ENCODE results near the gene CSPG4. TPM values are rescaled to one million over a fixed set of nuclear protein-coding genes. Genes with fewer than 3 reads are reported as not detected.
"Not testable (repeated sequence)": the region's sequence is repeated elsewhere in the genome, so short reads cannot be mapped to it uniquely, and the experiment has no call there.

CSPG4 gene
- total and polyA plus RNA-seq, 8 donors, result 1.8 to 44.6 (median 20.3) TPM

DNA sequence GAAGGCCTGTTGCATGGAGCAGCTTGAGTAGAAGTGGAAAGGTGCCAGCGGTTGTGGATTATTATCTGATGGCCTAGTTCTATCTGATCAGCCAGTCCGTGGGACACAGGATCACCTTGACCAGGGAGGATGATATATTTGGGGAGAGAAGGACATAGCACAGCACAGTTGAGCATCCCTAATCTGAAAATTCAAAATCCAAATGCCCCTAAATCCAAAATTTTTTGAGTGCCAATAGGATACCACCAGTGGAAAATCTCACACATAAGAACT lies 6.0 kb downstream of the CSPG4 start:
- H3K9me3 ChIP-seq, result no peaks in the 10 kb centered on the region
- H3K4me1 ChIP-seq, result peaks cover 0 to 58% (median 31%) of the 10 kb centered on the region in 4 donors
- no peak for DNase-seq
- no peaks in the 10 kb centered on the region for H3K36me3 ChIP-seq
- peak overlapping the region in 2 of 5 donors; percentile 35 to 88 for H3K27ac ChIP-seq
- WGBS, 5 donors, result 31 to 54% (median 48%) methylated on average over 2 of the region's 2 CpGs
- H3K4me3 ChIP-seq, result no peak overlapping the region
- intact Hi-C loops (cut with DNase I; ENCODE audit: low total_unique reads), result no loop called here
- TF ChIP-seq POLR2AphosphoS5 (IDR thresholded peaks at IDR 0.05), result no peak
- no peak for TF ChIP-seq POLR2A (IDR thresholded peaks at IDR 0.05)
- TF ChIP-seq EP300 (IDR thresholded peaks at IDR 0.05), result no peak
- TF ChIP-seq, protein P1, sequence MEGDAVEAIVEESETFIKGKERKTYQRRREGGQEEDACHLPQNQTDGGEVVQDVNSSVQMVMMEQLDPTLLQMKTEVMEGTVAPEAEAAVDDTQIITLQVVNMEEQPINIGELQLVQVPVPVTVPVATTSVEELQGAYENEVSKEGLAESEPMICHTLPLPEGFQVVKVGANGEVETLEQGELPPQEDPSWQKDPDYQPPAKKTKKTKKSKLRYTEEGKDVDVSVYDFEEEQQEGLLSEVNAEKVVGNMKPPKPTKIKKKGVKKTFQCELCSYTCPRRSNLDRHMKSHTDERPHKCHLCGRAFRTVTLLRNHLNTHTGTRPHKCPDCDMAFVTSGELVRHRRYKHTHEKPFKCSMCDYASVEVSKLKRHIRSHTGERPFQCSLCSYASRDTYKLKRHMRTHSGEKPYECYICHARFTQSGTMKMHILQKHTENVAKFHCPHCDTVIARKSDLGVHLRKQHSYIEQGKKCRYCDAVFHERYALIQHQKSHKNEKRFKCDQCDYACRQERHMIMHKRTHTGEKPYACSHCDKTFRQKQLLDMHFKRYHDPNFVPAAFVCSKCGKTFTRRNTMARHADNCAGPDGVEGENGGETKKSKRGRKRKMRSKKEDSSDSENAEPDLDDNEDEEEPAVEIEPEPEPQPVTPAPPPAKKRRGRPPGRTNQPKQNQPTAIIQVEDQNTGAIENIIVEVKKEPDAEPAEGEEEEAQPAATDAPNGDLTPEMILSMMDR (IDR thresholded peaks at IDR 0.05), result no peak
- no peaks in the 10 kb centered on the region for H3K27me3 ChIP-seq

GRCh38 chr15:75705854-75706681 lies 6.6 kb downstream of the CSPG4 start:
- H3K27ac ChIP-seq, result peak overlapping the region in 4 of 5 donors; percentile 25 to 88 (median 64)
- H3K9me3 ChIP-seq, result no peaks in the 10 kb centered on the region
- 76 to 84% (median 82%) methylated on average over 11 to 14 of the region's 14 CpGs for WGBS, 5 donors
- H3K27me3 ChIP-seq, result no peaks in the 10 kb centered on the region
- no peaks in the 10 kb centered on the region for H3K36me3 ChIP-seq
- no peak for DNase-seq
- peaks cover 0 to 64% (median 36%) of the 10 kb centered on the region in 4 donors for H3K4me1 ChIP-seq
- TF ChIP-seq POLR2AphosphoS5 (IDR thresholded peaks at IDR 0.05), result no peak
- no peak for TF ChIP-seq EP300 (IDR thresholded peaks at IDR 0.05)
- TF ChIP-seq, protein P1 (IDR thresholded peaks at IDR 0.05), result no peak
- no peak for TF ChIP-seq POLR2A (IDR thresholded peaks at IDR 0.05)
- intact Hi-C loops (cut with DNase I; ENCODE audit: low total_unique reads), result no loop called here
- no peak overlapping the region for H3K4me3 ChIP-seq

DNA sequence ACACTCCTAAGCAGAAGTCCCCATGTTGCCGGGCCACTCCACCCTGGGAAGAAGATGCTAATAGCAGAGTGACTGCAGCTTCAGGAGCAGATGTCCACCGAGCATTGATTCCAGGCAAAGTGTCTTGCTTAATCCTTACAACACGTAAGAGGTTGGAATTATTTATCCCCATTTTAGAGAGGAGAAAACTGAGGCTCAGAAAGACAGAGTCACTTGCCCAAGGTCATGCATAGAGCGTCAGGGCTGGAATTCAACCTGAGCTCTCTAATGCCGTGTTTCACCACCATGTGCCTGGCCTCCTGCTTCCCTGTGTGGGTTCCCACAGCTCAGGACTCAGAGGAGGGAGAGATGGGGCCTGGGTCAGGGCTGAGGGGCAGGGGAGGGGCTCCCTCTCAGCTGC lies 7.3 kb downstream of the CSPG4 start:
- H3K4me3 ChIP-seq; intact Hi-C loops (cut with DNase I; ENCODE audit: low total_unique reads); DNase-seq; H3K9me3 ChIP-seq; H3K36me3 ChIP-seq; H3K27me3 ChIP-seq: not testable (repeated sequence)
- 81 to 92% (median 88%) methylated on average over 5 of the region's 5 CpGs for WGBS, 5 donors
- Histone ChIP-seq H3K4me1 (peaks cover 4 to 69% (median 42%) of the 10 kb centered on the region in 4 donors), H3K27ac (peak overlapping the region in 4 of 5 donors; percentile 50 to 88 (median 76))

- WGBS, 5 donors, result 87 to 96% (median 92%) methylated on average over 7 to 9 of the region's 9 CpGs
- H3K27me3 ChIP-seq, result no peaks in the 10 kb centered on the region
- no peaks in the 10 kb centered on the region for H3K9me3 ChIP-seq
- peak overlapping the region in 3 of 5 donors; percentile 73 to 88 (median 79) for H3K27ac ChIP-seq
- TF ChIP-seq, protein P1 (IDR thresholded peaks at IDR 0.05), result no peak
- TF ChIP-seq POLR2AphosphoS5 (IDR thresholded peaks at IDR 0.05) (no peak), EP300 (IDR thresholded peaks at IDR 0.05) (no peak), POLR2A (IDR thresholded peaks at IDR 0.05) (no peak)
- no peak overlapping the region for H3K4me3 ChIP-seq
- intact Hi-C loops (cut with DNase I; ENCODE audit: low total_unique reads), result no loop called here
- H3K36me3 ChIP-seq, result no peaks in the 10 kb centered on the region
- peaks cover 12 to 72% (median 47%) of the 10 kb centered on the region in 4 donors for H3K4me1 ChIP-seq
- DNase-seq, result no peak
Observed at GRCh38 chr15:75704618-75705017, 8.0 kb downstream of the CSPG4 start.

GRCh38 chr15:75704263-75704615 lies 8.4 kb downstream of the CSPG4 start:
- no peak overlapping the region for H3K4me3 ChIP-seq
- H3K27me3 ChIP-seq, result no peaks in the 10 kb centered on the region
- WGBS, 5 donors, result 46 to 90% (median 88%) methylated on average over 2 to 6 of the region's 6 CpGs
- no peaks in the 10 kb centered on the region for H3K9me3 ChIP-seq
- peak overlapping the region in 3 of 5 donors; percentile 73 to 88 (median 79) for H3K27ac ChIP-seq
- TF ChIP-seq, protein P1 (IDR thresholded peaks at IDR 0.05), result no peak
- no peak for TF ChIP-seq POLR2A (IDR thresholded peaks at IDR 0.05)
- TF ChIP-seq POLR2AphosphoS5 (IDR thresholded peaks at IDR 0.05), result no peak
- TF ChIP-seq EP300 (IDR thresholded peaks at IDR 0.05), result no peak
- intact Hi-C loops (cut with DNase I; ENCODE audit: low total_unique reads), result no loop called here
- peaks cover 16 to 74% (median 48%) of the 10 kb centered on the region in 4 donors for H3K4me1 ChIP-seq
- no peaks in the 10 kb centered on the region for H3K36me3 ChIP-seq
- no peak for DNase-seq

- WGBS, 5 donors, result 68 to 90% (median 84%) methylated on average over 6 to 10 of the region's 18 CpGs; no CpG with 5 or more reads in 1 of the 5 donors
- H3K36me3 ChIP-seq; H3K27me3 ChIP-seq; DNase-seq; H3K9me3 ChIP-seq; intact Hi-C loops (cut with DNase I; ENCODE audit: low total_unique reads); H3K4me3 ChIP-seq: not testable (repeated sequence)
- peak overlapping the region in 3 of 5 donors; percentile 73 to 88 (median 79) for H3K27ac ChIP-seq
- peaks cover 18 to 73% (median 47%) of the 10 kb centered on the region in 4 donors for H3K4me1 ChIP-seq
Observed at GRCh38 chr15:75703440-75704262, 9.0 kb downstream of the CSPG4 start.
